Muscle layer of colon (tissue), 2 donors: ENCODE data around the gene NTRK1.

Experiments used
- H3K27ac ChIP-seq: one replicate; pipeline ENCODE4 v1.7.0; 2013; ENCODE audit warnings: low read depth, mild to moderate bottlenecking, low read length, moderate library complexity
- H3K27me3 ChIP-seq, 2 donors: one replicate each; pipeline ENCODE4 v1.7.0; 2013; ENCODE audit warnings: low read length in 2 of 2, mild to moderate bottlenecking in 2 of 2; ENCODE audit not compliant: insufficient read depth in 2 of 2, control insufficient read depth in 1 of 2
- H3K36me3 ChIP-seq: one replicate; pipeline ENCODE4 v1.7.0; 2013; ENCODE audit warnings: mild to moderate bottlenecking, low read length; ENCODE audit not compliant: insufficient read depth
- H3K4me1 ChIP-seq: one replicate; pipeline ENCODE4 v1.7.0; 2013; ENCODE audit warnings: mild to moderate bottlenecking, low read length; ENCODE audit not compliant: insufficient read depth
- H3K4me3 ChIP-seq, 2 donors: one replicate each; pipeline ENCODE4 v1.7.0; 2013; ENCODE audit warnings: low read length in 2 of 2, low read depth in 1 of 2, mild to moderate bottlenecking in 1 of 2, moderate library complexity in 1 of 2
- H3K9ac ChIP-seq: one replicate; pipeline ENCODE4 v1.7.0; 2013; ENCODE audit warnings: low read length
- H3K9me3 ChIP-seq: one replicate; pipeline ENCODE4 v1.7.0; 2013; ENCODE audit warnings: mild to moderate bottlenecking, low read length
- donor health status: abdominal sarcoma.
- donor health status: Adenocarcinoma of cecum.

The NTRK1 gene

DNA sequence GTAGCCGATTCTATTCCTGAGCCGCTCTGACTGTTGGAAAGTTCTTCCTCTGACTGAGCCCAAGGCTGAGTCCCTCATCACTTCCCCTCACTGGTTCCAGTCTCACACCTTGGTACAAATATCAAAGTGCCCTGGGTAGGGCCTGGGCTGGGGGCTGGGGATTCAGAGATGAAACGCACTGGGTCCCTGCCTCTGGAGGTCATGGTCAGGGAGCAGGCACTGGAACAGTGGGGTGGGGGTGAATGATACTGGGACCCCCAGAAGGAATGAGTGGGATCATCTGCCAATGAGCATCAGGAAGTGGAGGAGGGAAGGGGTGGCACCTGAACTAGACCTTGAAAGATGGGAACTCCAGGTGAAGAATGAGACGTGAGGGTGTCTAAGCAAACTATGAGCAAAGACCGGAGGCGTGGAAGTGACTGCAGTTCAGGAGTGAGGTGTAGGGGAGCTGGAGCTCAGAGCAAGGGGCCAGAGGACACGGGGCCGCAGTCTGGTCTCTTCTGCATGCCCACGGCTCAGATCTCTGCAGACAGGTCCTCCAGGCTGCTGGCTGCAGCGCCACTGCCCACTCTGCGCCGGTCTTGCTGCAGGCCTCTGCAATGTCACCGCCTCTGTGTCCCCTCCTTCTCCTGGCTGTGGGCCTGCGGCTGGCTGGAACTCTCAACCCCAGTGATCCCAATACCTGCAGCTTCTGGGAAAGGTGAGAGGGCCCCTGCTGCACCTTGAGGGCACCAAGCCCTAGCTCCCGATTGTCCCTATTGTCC is 42.8 kb downstream of the NTRK1 start:
- no peaks in the 10 kb centered on the region for H3K4me1 ChIP-seq
- H3K27ac ChIP-seq, result no peak overlapping the region
- no peaks in the 10 kb centered on the region for H3K9me3 ChIP-seq
- H3K36me3 ChIP-seq, result no peaks in the 10 kb centered on the region
- H3K9ac ChIP-seq, result no peak overlapping the region
- H3K27me3 ChIP-seq, result peaks cover 0 to 8% of the 10 kb centered on the region in 2 donors
- H3K4me3 ChIP-seq, result no peak overlapping the region

- Histone ChIP-seq H3K9ac (no peak overlapping the region), H3K4me1 (no peaks in the 10 kb centered on the region), H3K36me3 (no peaks in the 10 kb centered on the region), H3K4me3 (no peak overlapping the region), H3K27me3 (peaks cover 0 to 8% of the 10 kb centered on the region in 2 donors), H3K9me3 (no peaks in the 10 kb centered on the region), H3K27ac (no peak overlapping the region)
Observed at GRCh38 chr1:156904187-156904959, 43.7 kb downstream of the NTRK1 start.

DNA sequence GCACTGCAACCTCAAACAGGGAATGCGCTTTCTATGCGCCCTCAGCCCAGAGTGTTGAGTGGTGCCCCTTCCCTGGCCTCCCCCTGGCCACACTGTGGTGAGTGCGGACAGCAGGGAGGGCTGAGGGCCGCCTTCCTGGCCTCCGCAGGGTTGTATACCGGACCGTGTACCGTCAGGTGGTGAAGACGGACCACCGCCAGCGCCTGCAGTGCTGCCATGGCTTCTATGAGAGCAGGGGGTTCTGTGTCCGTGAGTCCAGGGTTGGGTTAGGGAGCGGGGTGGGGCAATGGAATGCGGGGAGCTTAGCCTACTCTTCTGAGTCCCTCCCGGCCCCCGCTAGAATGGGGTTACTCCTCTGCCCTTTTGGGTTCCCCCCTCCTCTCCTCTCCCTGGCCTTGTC is 44.5 kb downstream of the NTRK1 start:
- no peak overlapping the region for H3K4me3 ChIP-seq
- H3K9ac ChIP-seq, result no peak overlapping the region
- no peaks in the 10 kb centered on the region for H3K36me3 ChIP-seq
- H3K27me3 ChIP-seq, result peaks cover 0 to 8% of the 10 kb centered on the region in 2 donors
- H3K27ac ChIP-seq, result no peak overlapping the region
- no peaks in the 10 kb centered on the region for H3K9me3 ChIP-seq
- no peaks in the 10 kb centered on the region for H3K4me1 ChIP-seq

DNA sequence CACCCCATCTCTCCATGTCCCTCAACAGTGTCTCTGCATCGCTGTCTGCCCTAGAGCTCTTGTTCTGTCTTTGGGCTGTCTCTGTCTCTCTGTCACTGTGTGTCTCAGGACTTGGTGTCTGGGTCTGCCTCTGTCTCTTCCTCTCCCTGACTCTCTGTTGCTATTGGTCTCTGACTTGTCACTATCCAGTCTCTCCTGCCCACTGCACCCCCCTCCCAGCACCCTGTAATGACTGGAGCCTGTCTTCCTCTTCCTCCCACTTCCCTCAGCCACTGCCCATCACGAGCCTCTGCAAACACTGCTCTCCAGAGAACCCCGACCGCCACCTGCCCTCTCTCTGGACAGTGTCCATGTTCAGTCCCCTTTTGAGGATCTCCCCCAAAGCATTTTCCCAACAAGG is 45.0 kb downstream of the NTRK1 start:
- no peak overlapping the region for H3K4me3 ChIP-seq
- no peaks in the 10 kb centered on the region for H3K9me3 ChIP-seq
- H3K4me1 ChIP-seq, result no peaks in the 10 kb centered on the region
- peaks cover 4 to 8% of the 10 kb centered on the region in 2 donors for H3K27me3 ChIP-seq
- no peak overlapping the region for H3K9ac ChIP-seq
- no peak overlapping the region for H3K27ac ChIP-seq
- H3K36me3 ChIP-seq, result no peaks in the 10 kb centered on the region

DNA sequence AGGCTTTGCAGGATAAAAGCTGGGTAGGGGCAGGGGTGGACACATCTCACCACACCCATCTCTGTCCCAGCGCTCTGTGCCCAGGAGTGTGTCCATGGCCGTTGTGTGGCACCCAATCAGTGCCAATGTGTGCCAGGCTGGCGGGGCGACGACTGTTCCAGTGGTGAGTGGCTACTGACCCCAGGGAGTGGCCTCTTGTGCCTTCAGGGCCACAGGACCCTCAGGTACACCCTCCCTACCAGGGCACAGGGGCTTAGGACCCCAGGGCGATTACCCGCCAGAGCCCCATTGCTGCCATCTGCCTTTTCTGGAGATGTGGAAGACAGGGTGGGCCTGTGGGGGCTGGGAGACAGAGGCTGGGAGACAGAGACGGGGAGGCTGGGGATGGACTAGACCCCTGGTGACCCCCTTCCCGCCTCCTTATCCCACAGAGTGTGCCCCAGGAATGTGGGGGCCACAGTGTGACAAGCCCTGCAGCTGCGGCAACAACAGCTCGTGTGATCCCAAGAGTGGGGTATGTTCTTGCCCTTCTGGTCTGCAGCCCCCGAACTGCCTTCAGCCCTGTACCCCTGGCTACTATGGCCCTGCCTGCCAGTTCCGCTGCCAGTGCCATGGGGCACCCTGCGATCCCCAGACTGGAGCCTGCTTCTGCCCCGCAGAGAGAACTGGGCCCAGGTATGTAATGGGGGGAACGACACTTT is 45.7 kb downstream of the NTRK1 start:
- Histone ChIP-seq H3K9me3 (no peaks in the 10 kb centered on the region), H3K4me3 (no peak overlapping the region), H3K36me3 (no peaks in the 10 kb centered on the region), H3K27ac (no peak overlapping the region), H3K9ac (no peak overlapping the region), H3K4me1 (no peaks in the 10 kb centered on the region), H3K27me3 (peaks cover 4 to 8% of the 10 kb centered on the region in 2 donors)

DNA sequence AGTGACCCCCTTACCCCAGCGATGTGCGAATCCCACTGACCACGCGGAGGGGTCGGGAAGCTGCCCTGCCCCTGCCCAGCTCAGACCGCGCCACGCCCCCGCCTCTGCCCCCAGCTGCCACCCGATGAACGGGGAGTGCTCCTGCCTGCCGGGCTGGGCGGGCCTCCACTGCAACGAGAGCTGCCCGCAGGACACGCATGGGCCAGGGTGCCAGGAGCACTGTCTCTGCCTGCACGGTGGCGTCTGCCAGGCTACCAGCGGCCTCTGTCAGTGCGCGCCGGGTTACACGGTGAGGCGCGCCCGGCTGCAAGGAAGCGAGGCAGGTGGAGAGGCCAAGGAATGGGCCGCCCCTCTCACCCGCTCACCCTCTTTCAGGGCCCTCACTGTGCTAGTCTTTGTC is 47.9 kb downstream of the NTRK1 start:
- Histone ChIP-seq H3K4me3 (no peak overlapping the region), H3K4me1 (no peaks in the 10 kb centered on the region), H3K27ac (no peak overlapping the region), H3K9ac (no peak overlapping the region), H3K36me3 (no peaks in the 10 kb centered on the region), H3K9me3 (no peaks in the 10 kb centered on the region), H3K27me3 (peaks cover 4 to 8% of the 10 kb centered on the region in 2 donors)

GRCh38 chr1:156908955-156909354 is 48.3 kb downstream of the NTRK1 start:
- Histone ChIP-seq H3K36me3 (no peaks in the 10 kb centered on the region), H3K27me3 (peaks cover 4 to 8% of the 10 kb centered on the region in 2 donors)

DNA sequence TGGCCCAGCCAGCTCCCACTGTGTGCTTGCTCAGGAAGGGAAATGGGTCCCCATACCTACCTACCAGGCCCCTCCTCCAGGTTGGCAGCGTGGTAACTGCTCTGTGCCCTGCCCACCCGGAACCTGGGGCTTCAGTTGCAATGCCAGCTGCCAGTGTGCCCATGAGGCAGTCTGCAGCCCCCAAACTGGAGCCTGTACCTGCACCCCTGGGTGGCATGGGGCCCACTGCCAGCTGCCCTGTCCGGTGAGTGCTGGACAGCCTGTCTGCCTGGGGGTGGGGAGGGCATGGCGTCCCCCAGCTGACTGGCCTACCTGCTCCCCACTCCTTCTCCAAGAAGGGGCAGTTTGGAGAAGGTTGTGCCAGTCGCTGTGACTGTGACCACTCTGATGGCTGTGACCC is 49.0 kb downstream of the NTRK1 start:
- Histone ChIP-seq H3K27ac (no peak overlapping the region), H3K27me3 (peaks cover 4 to 13% of the 10 kb centered on the region in 2 donors), H3K4me1 (no peaks in the 10 kb centered on the region), H3K36me3 (peaks cover 1% of the 10 kb centered on the region), H3K9ac (no peak overlapping the region), H3K9me3 (no peaks in the 10 kb centered on the region), H3K4me3 (no peak overlapping the region)

More at GRCh38 chr1:156908955-156909354, 48.3 kb downstream of the NTRK1 start:
- Histone ChIP-seq H3K4me3 (no peak overlapping the region), H3K9ac (no peak overlapping the region), H3K9me3 (no peaks in the 10 kb centered on the region), H3K4me1 (no peaks in the 10 kb centered on the region), H3K27ac (no peak overlapping the region)

GRCh38 chr1:156910309-156910782 is 49.7 kb downstream of the NTRK1 start:
- Histone ChIP-seq H3K4me1 (no peaks in the 10 kb centered on the region), H3K36me3 (peaks cover 7% of the 10 kb centered on the region), H3K9ac (no peak overlapping the region), H3K9me3 (no peaks in the 10 kb centered on the region), H3K27ac (no peak overlapping the region), H3K27me3 (peaks cover 4 to 13% of the 10 kb centered on the region in 2 donors), H3K4me3 (no peak overlapping the region)

DNA sequence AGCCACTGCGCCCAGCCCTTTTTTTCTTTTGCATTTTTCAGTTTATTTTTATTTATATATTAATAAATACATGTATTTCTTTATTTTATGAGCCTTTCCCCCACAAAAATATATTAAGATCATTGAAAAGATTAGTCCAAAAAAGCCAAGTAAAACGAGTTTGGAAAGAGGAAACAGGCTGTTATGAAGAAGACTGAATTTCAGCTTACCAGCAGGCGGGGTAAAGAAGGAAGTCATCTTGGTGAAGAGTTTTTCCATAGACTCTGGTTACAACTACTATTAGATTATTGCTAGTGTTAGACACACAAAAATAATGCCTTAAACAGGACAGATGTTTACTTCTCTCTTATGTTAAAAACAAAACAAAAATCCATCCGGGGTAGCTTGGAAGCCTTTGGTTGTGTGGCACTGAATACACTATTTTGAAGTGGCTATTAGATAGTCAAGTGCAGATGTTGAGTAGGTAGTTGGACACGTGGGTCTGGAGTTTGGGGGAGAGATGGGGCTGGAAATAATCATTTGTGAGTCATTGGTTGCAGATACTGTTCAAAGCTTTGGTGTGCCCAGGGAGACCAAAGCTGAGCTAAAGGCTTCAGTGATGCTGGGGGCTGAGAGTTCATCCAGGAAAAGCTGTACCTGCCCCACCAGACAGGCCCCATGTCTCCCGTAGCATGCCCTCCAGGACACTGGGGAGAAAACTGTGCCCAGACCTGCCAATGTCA is 51.1 kb downstream of the NTRK1 start:
- Histone ChIP-seq H3K4me3 (no peak overlapping the region), H3K27me3 (peaks cover 4 to 13% of the 10 kb centered on the region in 2 donors), H3K4me1 (no peaks in the 10 kb centered on the region), H3K27ac (no peak overlapping the region), H3K9me3 (no peaks in the 10 kb centered on the region), H3K9ac (no peak overlapping the region), H3K36me3 (peaks cover 7% of the 10 kb centered on the region)

DNA sequence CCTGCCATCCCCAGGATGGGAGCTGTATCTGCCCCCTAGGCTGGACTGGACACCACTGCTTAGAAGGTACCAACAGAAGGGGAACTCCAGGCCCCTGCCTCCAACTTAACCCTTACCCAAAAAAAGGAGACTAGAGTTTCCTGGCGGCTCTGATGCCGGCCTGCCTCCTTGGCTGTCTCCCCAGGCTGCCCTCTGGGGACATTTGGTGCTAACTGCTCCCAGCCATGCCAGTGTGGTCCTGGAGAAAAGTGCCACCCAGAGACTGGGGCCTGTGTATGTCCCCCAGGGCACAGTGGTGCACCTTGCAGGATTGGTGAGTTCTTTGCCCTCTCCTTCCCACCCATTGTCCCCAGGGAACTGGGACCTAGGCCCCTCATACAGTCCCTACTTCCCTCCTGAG is 51.6 kb downstream of the NTRK1 start:
- Histone ChIP-seq H3K27me3 (peaks cover 4 to 10% of the 10 kb centered on the region in 2 donors), H3K36me3 (peaks cover 7% of the 10 kb centered on the region), H3K9ac (no peak overlapping the region), H3K4me3 (no peak overlapping the region), H3K4me1 (no peaks in the 10 kb centered on the region), H3K9me3 (no peaks in the 10 kb centered on the region), H3K27ac (no peak overlapping the region)
